CD4-positive, alpha-beta T cell treated with Interleukin-15 for 4 hours (primary cell): ENCODE data around the gene BIRC2.
A peak's percentile ranks its signal among the peaks of the same experiment; 100 is the strongest.

Source experiments
- DNase-seq: peaks from one replicate; pipeline ENCODE4 v3.0.0-alpha.2; 2020; ENCODE audit warnings: low spot score

BIRC2 gene

DNA sequence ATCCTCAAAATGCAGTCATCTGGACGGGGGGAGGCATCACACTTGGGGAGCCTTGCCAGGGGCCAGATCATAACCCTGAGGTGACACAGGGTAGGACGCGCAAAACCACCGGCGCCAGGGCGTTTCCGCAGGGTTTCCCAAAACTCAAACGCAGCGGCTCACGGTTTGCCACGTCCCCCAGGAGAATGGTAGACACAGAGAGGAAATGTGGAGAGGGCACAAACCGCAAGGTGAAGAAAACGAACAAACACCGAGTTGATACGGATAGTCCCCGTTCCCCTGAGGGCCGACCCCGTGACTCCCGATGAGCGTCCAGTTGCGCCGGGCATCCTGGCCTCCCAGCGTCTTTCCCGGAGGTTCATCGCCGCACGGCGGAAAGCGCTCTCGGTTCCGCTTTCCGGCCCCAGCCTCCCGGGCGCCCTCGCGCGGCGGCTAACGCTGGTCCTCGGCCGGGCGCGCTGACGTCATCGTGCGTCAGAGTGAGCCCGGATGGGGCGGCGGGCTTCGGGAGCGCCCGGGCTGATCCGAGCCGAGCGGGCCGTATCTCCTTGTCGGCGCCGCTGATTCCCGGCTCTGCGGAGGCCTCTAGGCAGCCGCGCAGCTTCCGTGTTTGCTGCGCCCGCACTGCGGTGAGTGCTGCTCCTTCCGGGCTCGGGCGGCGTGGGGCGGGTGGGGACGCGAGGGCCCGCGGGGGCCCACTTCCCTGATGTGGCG lies at the start of gene BIRC2:
Gene BIRC2, plus strand, starts transcription at position 467 of the 714 bp plus-strand sequence. CDS start 2,641 bp downstream, outside the sequence.
- DNase-seq = peak; percentile 94

DNA sequence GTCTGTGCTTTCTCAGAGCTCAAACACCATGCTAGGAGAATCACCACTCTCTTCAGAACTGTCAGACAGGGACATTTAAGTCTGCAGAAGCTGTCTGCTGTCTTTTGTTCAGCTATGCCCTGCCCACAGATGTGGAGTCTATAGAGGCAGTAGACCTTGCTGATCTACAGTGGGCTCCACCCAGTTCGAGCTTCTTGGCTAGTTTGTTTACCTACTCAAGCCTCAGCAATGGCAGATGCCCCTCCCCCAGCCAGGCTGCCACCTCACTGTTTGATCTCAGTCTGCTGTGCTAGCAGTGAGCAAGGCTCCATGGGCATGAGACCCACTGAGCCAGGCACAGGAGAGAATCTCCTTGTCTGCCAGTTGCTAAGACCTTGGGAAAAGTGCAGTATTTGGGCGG lies 46.2 kb upstream of the BIRC2 start:
- peak; percentile 72 for DNase-seq

DNA sequence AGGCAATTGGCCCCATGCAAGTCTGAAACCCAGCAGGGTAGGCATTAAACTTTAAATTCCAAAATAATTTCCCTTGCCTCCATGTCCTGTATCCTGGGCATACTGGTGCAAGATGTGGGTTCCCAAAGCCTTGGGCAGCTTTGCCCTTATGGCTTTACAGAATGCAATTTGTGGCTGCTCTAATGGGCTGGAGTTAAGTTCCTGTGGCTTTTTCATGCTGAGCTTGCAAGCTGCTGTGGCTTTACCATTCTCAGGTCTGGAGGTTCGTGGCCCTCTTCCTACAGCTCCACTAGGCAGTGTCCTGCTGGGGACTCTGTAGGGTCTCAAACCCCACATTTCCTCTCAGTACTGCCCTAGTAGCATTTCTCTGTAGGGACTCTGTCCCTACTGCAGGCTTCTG lies 44.8 kb upstream of the BIRC2 start:
- DNase-seq = no peak

DNA sequence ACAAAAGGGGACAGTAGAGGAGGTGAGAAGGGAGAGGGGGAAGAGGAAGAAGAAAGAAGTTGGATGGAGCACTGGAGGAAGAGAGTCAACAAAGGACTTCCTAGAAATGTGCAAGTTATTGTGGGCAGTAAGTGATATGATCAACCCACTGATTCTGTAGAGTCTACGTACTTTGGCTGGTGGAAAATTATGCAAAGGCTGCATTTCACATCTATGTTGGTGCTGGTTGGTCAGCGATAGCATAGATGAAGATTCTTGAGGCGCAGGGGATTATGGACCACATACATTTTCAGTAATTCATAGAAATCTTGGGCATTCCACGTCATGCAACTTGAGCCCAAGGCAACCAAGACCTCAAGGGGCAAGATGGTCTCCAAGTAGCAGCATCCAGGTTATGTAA lies 42.3 kb upstream of the BIRC2 start:
- DNase-seq = no peak

DNA sequence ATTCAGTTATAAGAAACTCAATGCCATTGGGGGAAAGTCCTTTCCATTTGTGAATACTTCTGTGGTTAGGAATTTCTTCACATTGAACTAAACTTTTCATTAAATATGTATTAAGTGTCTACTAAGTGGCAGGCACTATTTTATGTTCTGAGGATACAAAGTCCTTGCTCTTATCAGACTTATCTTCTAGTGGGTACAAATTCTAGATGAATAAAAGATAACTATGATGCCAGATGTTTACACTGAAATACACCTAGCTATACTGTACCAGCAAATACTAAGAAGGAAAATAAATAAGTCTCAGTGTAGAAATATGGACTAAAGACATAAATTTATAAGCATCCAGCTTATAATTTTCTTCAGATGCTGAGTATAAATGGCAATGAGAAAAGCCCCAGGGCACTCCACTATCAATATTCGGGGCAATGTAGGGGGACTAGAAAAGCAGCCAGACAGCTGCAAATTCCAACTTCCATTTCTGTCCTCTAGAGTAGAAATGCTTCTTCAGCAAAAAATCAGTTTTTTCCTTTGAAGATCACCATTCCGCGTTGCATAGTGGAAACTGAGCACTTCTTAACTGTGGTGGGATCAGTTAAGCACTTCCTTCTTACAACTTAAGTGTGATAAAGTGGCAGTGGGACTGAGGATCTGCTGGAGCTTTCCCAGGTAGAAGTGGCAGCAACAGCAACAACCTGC lies 41.5 kb upstream of the BIRC2 start:
- DNase-seq = no peak

DNA sequence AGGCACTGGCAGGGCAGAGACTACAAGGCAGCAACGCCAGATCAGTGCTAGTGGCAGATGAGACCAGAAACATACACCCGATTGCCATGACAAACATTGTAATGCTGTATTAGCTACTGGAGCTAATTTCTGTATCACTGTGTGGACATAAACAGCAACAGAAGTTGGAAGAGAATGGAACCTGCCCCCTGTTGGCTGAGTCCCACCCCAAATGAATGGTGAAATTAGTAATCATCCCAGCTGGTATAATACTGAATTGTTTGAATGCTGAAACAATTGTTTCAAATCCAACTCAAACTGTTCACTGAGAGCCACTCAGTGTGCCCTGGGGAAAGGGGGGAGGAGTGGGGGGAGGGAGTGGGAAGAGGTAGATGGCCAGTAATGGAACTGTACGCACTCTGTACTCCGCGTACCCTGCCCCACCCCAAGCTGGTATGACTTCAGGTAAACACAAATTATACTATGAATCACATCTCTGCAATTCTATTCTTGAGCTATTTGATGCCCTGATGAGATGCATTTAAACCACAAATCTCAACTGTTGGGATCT lies 40.9 kb upstream of the BIRC2 start:
- peak; percentile 57 for DNase-seq

DNA sequence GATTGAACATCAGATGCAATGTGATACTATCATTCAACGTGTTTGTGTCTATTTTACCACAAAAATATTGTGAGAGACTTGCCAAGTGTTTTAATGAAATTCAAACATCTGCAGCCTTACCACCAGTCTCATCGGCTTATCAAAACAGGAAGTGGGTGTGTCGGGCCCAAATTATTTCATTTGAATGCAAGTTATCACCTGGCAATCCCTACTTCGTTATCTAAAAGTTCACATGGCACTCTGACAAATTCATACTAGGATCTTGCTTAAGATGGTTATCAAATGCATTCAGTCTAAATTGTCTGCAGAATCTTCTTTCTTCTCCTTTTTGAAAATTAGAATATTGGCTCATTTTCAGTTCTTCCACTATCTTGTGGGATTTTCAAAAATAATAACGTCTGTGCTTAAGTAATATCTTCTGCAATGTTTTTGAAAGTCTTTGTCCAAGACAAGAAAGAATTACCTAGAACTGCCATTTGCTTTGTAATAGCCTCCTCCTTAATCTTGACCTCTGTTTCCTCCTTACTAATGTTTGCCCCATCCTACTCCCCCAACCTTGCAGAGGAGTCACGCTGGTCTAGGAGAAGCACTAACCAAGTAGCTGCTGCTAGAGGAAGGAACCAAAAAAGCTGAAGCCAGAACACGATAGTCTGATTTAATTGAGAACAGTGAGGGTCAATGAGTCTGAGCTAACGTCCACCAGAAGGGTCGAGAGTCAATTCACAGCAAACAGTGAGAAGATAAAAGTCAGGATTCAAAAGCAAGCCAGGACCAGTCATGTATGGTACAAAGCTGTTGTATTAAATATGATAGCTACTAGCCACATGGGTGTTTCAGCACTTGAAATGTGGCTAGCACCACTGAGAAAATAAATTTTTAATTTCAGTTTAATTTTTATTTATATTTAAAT lies 39.9 kb upstream of the BIRC2 start:
- DNase-seq = peak; percentile 81

DNA sequence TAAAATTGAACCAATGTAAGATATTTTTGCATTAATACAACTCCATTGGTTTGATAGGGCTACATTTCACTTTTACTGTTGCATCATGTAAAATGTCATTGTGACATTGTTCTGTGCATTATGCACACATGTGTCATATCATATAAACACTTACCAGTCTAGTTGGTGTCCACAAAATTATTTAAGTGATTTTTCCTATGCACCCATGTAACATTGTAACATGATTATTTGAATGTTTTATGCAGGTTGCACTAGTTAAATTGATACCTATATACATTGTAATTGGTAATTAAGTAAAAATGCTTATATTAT lies 39.3 kb upstream of the BIRC2 start:
- DNase-seq = no peak

DNA sequence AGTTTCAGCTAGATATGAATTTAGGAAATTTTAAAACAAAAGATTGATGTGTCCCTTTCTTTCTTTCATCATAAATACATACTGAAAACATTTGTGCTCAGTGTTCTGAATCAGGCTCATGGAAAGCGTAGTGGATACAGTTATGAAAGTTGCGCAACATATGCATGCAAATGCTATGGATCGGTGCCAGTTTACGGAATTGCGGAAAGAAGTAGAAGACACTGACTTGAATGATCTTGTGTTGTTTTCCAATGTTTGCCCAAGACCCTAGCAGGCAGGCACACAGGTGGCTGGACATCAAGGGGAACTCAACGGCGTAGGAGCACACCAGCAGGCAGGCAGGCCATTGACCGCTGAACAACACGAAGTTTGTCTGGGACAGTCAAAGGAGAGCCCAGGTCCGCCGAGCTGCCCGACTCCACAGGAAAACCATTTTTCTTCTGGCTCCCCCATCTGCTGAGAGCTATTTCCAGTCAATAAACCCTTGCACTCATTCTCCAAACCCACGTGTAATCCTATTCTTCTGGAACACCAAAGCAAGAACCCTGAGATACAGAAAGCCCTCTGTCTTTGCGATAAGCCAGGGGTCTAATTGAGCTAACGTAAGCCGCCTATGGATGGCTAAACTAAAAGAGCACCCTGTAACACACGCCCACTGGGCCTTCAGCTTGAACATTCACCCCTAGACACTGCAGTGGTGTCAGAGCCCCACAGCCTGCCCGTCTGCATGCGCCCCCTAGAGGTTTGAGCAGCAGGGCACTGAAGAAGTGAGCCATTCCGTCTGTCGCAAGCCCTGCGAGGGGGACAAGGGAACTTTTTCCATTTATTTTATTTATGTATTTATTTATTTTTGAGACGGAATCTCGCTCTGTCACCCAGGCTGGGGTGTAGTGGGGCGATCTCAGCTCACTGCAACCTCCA lies 37.1 kb upstream of the BIRC2 start:
- DNase-seq = no peak

DNA sequence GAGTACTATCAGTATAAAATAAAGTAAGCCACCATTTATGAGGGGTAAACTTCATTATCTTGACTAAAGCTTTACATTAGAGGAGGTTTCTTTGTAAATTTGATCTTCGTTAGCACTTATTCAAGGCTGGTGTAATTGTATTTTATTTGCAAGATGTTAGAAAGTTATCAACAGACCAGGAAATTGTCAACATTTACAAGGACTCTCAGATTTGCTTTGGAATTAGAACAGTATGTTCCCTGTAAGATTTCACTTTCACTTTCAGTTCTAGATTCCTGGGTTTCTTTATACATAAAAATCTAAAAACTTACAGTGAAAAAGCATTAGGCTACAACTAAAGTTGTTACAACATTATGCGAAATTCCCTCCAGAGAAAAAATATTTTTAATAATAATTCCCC lies 34.3 kb upstream of the BIRC2 start:
- DNase-seq = no peak

DNA sequence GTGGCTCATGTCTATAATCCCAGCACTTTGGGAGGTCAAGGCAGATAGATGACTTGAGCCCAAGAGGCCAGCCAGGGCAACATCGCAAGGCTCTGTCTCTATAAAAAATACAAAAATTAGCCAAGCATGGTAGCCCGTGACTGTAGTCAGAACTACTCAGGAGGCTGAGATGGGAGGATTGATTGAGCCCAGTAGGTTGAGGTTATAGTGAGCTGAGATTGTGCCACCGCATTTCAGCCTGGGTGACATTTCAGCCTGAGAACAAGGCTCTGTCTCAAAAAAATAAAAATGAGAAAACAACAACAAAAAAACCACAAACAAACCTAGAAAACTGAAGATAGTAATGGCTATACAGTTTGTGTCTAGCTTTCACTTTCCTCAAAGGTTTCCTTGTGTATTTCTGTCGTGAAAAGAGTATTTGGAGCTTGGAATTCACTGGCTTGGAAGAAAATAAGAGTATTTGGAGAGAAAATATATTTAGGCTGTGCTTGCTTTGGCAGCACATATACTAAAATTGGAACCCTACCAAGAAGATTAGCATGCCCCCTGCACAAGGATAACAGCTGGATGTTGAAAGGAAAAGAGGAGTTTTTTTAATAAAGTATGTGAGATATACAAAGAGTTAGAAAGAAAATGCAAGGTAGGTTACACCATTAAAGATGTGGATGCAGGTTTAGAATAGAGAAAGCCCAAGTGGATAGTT lies 33.6 kb upstream of the BIRC2 start:
- no peak for DNase-seq

DNA sequence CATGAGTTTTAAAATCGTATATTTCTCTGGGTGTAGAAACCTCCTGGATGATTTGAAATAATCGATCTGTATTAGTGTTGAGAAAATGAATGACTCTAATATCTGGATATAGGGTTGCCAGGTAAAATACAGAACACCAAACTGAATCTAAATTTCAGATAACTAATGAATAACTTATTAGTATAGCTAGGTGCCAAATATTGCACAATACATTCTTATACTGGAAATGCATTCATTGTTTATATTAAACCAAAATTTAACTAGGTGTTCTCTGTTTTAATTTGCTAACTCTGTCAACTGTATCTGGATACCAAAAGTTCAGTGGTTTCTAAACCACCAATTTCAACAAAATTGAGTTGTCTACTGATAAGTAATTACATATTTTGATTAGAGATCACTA lies 32.2 kb upstream of the BIRC2 start:
- DNase-seq = no peak

DNA sequence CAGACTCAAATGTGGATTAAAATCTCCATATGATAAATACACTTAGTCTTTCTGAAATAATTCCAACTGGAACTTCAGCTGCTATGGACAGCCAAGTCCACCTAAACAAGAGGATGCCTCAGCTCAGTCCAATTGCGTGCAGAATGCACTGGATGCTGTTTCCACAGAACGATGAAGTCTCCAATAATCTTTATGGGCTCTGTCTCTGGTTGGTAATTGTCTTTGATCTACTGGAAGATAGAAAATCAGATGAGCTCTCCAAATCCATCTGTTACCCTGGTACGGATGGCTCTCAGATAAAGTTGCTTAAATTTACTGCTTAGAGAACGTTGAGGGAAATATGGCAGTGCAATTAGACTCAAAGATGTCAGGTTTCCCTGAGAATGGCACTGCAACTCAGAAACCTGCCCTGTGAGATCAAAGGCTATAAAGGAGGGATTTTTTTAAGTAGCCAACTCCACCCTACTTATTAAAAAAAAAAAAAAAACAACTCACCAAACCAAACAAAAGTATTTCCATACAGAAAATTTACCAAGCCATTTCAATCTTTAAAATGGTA lies 30.6 kb upstream of the BIRC2 start:
- DNase-seq = peak; percentile 42

DNA sequence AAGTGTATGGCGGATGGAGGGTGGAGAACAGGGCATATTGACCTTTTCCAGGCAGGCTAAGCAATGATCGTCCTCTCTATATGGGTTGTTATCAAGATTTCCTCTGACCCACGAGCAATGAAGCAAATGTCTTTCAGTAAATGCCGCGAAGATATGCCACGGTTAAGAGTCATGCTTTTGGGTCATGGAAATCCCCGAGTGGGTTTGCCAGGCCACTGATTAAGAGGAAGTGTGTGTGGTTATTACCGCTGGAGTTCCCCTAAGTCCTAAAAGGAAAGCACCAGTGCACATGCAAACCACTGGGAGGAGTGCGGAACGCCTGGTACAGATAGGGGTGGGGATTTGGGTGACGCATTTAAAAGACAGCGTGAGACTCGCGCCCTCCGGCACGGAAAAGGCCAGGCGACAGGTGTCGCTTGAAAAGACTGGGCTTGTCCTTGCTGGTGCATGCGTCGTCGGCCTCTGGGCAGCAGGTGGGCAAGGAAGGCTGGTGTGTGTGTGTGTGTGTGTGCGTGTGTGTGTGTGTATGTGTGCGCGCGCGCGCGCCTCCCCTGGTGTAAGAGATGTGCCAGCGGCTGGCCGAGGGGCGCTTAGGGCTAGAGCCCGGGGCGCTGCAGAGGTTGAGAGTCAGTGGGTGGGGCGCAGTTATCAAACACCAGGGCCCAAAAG lies 29.8 kb upstream of the BIRC2 start, which contains the start of gene BIRC3:
Gene BIRC3, plus strand, starts transcription at position 386 of the 669 bp plus-strand sequence. CDS start 7,026 bp downstream, outside the sequence.
- DNase-seq = peak; percentile 97

DNA sequence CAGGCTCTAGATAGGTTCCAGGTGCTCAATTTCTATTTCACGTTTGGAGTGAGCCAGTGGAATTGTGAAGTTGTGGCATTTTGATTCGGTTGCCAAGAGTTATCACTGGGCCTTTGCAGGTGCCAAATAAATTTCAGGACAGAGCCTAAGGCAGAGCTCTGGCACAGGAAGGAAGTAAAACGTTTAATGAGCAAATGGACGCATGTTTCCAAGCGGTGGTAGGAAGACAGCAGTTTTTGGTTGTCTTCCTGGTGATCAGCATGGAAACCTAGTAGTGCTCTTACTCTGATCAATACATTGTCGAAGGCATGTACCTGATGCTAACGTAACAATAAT lies 29.3 kb upstream of the BIRC2 start:
- DNase-seq = no peak

DNA sequence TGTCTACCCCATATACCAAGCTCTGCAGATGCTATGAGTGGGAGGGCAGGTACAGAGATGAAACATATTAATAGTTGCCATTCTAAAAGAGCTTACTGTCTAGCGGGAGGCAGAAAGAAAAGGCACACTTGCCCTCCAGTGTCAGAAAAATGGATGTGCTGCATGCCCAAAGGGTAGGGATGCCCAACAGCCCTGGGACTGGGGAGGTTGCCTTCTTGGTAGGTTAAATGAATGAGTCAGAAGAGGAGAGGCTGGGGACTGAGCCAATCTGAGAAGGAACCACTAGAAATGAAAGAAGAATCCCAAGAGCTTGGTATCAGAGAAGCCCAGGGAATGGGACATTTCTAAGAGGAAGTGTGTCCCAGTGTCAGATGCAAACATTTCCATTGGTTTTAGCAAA lies 28.5 kb upstream of the BIRC2 start:
- DNase-seq = peak; percentile 77

DNA sequence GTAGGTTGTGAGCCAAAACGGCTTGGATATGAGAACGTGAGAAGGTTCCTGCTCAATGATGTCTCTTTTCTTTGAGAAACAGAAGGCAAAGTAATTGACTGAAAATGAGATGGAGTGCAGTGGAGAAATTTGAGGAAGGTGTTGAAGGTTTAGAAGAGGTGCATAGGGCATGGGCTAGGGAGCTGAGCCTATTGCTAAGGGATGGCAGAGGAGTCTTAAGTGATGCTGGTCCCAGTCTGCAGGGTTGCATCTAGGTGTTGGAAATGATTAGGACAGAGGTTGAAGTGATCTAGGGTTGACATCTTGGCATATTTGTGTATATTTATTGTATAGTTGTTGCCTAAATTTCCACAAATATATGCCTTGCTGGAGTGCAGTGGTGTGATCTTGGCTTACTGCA lies 27.5 kb upstream of the BIRC2 start:
- no peak for DNase-seq

DNA sequence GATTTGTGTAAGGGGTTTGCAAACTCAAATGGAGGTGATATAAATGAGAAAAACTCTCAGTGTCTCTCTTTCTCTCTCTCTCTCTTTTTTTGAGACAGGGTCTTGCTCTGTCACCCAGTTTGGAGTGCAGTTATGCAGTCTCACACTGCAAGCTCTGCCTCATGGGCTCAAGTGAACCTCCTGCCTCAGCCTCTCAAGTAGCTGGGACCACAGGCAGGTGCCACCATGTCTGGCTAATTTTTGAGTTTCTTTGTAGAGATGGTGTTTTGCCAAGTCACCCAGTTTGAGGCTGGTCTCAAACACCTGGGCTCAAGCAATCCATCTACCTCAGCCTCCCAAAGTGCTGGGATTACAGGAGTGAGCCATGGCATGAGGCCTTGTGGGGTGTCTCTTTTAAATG lies 26.8 kb upstream of the BIRC2 start:
- DNase-seq = no peak

DNA sequence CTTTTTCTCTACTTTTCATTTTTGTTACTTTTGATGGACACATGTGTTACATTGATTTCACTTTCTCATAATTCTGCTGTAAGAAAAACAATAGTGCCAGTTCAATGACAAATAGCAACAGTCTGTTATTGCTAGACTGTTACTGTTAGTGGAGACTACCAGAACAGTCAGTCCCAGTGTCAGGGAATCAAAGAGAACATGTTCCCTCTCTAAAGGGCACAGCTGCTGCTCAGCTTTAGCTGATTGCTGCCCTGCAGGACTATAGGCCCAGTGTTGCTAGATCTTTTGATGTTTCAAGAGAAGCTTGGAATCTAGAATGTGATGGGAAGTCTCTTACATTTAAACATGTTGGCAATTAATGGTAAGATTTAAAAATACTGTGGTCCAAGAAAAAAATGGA lies 26.3 kb upstream of the BIRC2 start:
- no peak for DNase-seq

DNA sequence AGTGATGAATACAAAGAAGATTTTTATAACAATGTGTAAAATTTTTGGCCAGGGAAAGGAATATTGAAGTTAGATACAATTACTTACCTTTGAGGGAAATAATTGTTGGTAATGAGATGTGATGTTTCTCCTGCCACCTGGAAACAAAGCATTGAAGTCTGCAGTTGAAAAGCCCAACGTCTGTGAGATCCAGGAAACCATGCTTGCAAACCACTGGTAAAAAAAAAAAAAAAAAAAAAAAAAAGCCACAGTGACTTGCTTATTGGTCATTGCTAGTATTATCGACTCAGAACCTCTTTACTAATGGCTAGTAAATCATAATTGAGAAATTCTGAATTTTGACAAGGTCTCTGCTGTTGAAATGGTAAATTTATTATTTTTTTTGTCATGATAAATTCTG lies 24.5 kb upstream of the BIRC2 start:
- DNase-seq = peak; percentile 39
